ENCODE results near the gene AAR2. TPM values are rescaled to one million over a fixed set of nuclear protein-coding genes. Genes with fewer than 3 reads are reported as not detected.

Gene AAR2
- total RNA-seq, 1 experiment from 2014 or later = 29.1 TPM

- DNase-seq (ENCODE audit: low read depth) = no peak
Observed at GRCh38 chr20:36260316-36260715, 24.0 kb downstream of the AAR2 start.

- no peak for DNase-seq (ENCODE audit: low read depth)
Observed at GRCh38 chr20:36261389-36262105, 25.3 kb downstream of the AAR2 start.

- DNase-seq (ENCODE audit: low read depth) = no peak
Observed at GRCh38 chr20:36262440-36262839, 26.2 kb downstream of the AAR2 start.

- no peak for DNase-seq (ENCODE audit: low read depth)
Observed at GRCh38 chr20:36264426-36265246, 28.4 kb downstream of the AAR2 start.

- DNase-seq (ENCODE audit: low read depth) = no peak
Observed at GRCh38 chr20:36266189-36266588, 29.9 kb downstream of the AAR2 start.

- DNase-seq (ENCODE audit: low read depth) = no peak
Observed at GRCh38 chr20:36267605-36268381, 31.5 kb downstream of the AAR2 start.

GRCh38 chr20:36268440-36269342 lies 32.4 kb downstream of the AAR2 start:
- DNase-seq (ENCODE audit: low read depth) = no peak

- DNase-seq (ENCODE audit: low read depth) = no peak
Observed at GRCh38 chr20:36269507-36269906, 33.2 kb downstream of the AAR2 start.

GRCh38 chr20:36270744-36271638 lies 34.7 kb downstream of the AAR2 start:
- DNase-seq (ENCODE audit: low read depth) = no peak

- DNase-seq (ENCODE audit: low read depth) = no peak
Observed at GRCh38 chr20:36271639-36272546, 35.6 kb downstream of the AAR2 start.

- DNase-seq (ENCODE audit: low read depth) = no peak
Observed at GRCh38 chr20:36272547-36273220, 36.4 kb downstream of the AAR2 start.

- DNase-seq (ENCODE audit: low read depth) = peak; percentile 8
Observed at GRCh38 chr20:36273414-36274180, 37.3 kb downstream of the AAR2 start.

- DNase-seq (ENCODE audit: low read depth) = no peak
Observed at GRCh38 chr20:36274181-36274841, 38.0 kb downstream of the AAR2 start.

GRCh38 chr20:36275011-36275410 lies 38.7 kb downstream of the AAR2 start:
- DNase-seq (ENCODE audit: low read depth) = no peak

- no peak for DNase-seq (ENCODE audit: low read depth)
Observed at GRCh38 chr20:36275441-36276189, 39.3 kb downstream of the AAR2 start.

- DNase-seq (ENCODE audit: low read depth) = no peak
Observed at GRCh38 chr20:36277546-36277945, 41.3 kb downstream of the AAR2 start.
